Measurements from ENCODE around the gene MYO9A.

Gene MYO9A

DNA sequence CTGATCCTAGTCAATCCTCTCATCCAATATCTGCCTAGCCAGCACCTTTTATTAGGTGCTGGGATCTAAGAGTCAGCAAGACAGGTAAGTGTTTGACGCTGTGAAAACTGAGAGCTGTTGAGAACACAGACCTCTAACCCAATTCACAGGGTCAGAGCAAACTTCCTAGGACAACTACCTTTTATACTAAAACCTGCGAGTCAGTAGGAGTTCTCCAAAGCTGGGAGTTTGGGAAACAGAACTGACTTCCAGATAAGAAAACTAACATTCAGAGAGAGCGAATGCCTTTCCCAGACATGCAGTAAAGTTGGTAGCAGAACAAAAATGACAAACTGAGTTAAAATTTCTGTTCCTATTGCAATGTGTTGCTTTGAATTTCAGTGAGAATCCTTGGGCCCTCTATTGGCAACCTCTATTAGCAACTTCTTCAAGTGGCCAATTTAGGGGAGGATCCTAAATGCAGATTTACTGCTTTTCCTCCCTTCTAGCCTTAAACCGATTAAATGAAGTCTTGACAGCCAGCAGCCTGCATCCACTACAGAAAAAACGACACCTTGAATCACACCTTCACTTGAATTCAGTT lies 296.3 kb downstream of the MYO9A start:
- TF ChIP-seq, protein P1, sequence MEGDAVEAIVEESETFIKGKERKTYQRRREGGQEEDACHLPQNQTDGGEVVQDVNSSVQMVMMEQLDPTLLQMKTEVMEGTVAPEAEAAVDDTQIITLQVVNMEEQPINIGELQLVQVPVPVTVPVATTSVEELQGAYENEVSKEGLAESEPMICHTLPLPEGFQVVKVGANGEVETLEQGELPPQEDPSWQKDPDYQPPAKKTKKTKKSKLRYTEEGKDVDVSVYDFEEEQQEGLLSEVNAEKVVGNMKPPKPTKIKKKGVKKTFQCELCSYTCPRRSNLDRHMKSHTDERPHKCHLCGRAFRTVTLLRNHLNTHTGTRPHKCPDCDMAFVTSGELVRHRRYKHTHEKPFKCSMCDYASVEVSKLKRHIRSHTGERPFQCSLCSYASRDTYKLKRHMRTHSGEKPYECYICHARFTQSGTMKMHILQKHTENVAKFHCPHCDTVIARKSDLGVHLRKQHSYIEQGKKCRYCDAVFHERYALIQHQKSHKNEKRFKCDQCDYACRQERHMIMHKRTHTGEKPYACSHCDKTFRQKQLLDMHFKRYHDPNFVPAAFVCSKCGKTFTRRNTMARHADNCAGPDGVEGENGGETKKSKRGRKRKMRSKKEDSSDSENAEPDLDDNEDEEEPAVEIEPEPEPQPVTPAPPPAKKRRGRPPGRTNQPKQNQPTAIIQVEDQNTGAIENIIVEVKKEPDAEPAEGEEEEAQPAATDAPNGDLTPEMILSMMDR (IDR thresholded peaks at IDR 0.05; ENCODE audit: borderline replicate concordance, extremely low read depth, low read length, poor library complexity, severe bottlenecking): no peak
- TF ChIP-seq EZH2 (IDR thresholded peaks at IDR 0.05; ENCODE audit: borderline replicate concordance, low read depth, low read length, severe bottlenecking): no peak
- no peak overlapping the region for H3K4me2 ChIP-seq (ENCODE audit: insufficient read depth, low read length)
- DNase-seq (no peak), ATAC-seq (ENCODE audit: insufficient read depth, low read depth) (no peak)
- H3K79me2 ChIP-seq (ENCODE audit: insufficient read depth, low read length): no peaks in the 10 kb centered on the region
- no peaks in the 10 kb centered on the region for H4K20me1 ChIP-seq (ENCODE audit: insufficient read depth, low read length)
- no peak overlapping the region for H3K27ac ChIP-seq (ENCODE audit: low read length)
- no peak overlapping the region for H3K9ac ChIP-seq (ENCODE audit: low read depth, low read length)
- no peaks in the 10 kb centered on the region for H3K4me1 ChIP-seq (ENCODE audit: insufficient read depth, low read length)
- no peaks in the 10 kb centered on the region for H3K9me3 ChIP-seq (ENCODE audit: insufficient read depth, low read length, severe bottlenecking)
- no peak overlapping the region for H3K4me3 ChIP-seq (ENCODE audit: low read depth in 1 of 2, low read length in 2 of 2)
- no peaks in the 10 kb centered on the region for H3K27me3 ChIP-seq (ENCODE audit: insufficient read depth, low read length, poor library complexity)
- H3K36me3 ChIP-seq (ENCODE audit: insufficient read depth, low read length): 0 out of 2 replicates have a peak, but pooled peaks cover 5% of the 10 kb centered on the region
- H2AFZ ChIP-seq (ENCODE audit: low read depth, low read length): no peak overlapping the region

DNA sequence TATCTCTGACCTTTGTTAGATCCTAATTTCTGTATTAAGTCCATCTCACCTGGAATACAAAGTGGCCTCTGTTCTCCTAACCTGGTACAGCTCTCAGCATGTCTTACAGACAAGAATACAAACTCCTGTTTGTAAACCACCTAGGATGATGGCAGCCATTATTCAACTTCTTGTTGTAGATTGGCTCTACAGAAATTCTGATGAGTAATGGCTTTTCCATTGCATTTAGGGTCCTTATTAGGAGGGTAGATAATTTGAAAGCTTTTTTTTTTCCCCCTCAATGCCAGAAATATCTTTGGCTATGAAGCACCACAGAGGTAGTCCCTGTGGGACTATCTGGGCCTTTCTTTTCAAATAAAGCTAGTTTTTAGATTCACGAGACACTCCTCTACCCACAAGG lies 297.8 kb downstream of the MYO9A start:
- ATAC-seq (ENCODE audit: insufficient read depth, low read depth) (no peak), DNase-seq (no peak)
- Histone ChIP-seq H3K9ac (ENCODE audit: low read depth, low read length) (no peak overlapping the region), H3K79me2 (ENCODE audit: insufficient read depth, low read length) (no peaks in the 10 kb centered on the region), H3K27me3 (ENCODE audit: insufficient read depth, low read length, poor library complexity) (no peaks in the 10 kb centered on the region), H3K4me3 (ENCODE audit: low read depth in 1 of 2, low read length in 2 of 2) (no peak overlapping the region), H3K4me1 (ENCODE audit: insufficient read depth, low read length) (no peaks in the 10 kb centered on the region), H2AFZ (ENCODE audit: low read depth, low read length) (no peak overlapping the region), H3K4me2 (ENCODE audit: insufficient read depth, low read length) (no peak overlapping the region), H3K36me3 (ENCODE audit: insufficient read depth, low read length) (no peaks in the 10 kb centered on the region), H4K20me1 (ENCODE audit: insufficient read depth, low read length) (no peaks in the 10 kb centered on the region), H3K9me3 (ENCODE audit: insufficient read depth, low read length, severe bottlenecking) (no peaks in the 10 kb centered on the region), H3K27ac (ENCODE audit: low read length) (no peak overlapping the region)
- TF ChIP-seq, protein P1 (IDR thresholded peaks at IDR 0.05; ENCODE audit: borderline replicate concordance, extremely low read depth, low read length, poor library complexity, severe bottlenecking): no peak
- TF ChIP-seq EZH2 (IDR thresholded peaks at IDR 0.05; ENCODE audit: borderline replicate concordance, low read depth, low read length, severe bottlenecking): no peak

DNA sequence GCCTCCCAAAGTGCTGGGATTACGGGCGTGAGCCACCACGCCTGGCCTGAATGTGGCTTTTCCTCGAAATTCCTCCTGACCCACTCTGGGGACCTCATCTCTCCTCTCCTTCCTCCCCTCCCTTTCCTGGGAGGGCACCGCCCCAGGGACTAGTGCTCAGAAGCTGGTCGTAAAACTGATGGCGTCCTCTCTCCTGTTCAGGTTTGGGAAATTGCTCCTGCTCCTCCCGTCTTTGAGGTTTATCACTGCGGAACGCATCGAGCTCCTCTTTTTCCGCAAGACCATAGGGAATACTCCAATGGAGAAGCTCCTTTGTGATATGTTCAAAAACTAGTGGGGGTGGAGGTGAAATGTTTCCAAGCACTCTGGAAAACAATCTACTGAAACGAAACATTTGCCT lies 300.6 kb downstream of the MYO9A start:
- no peak overlapping the region for H2AFZ ChIP-seq (ENCODE audit: low read depth, low read length)
- no peaks in the 10 kb centered on the region for H3K9me3 ChIP-seq (ENCODE audit: insufficient read depth, low read length, severe bottlenecking)
- H3K27ac ChIP-seq (ENCODE audit: low read length): no peak overlapping the region
- ATAC-seq (ENCODE audit: insufficient read depth, low read depth): no peak
- no peak overlapping the region for H3K4me2 ChIP-seq (ENCODE audit: insufficient read depth, low read length)
- no peak for DNase-seq
- no peak overlapping the region for H3K4me3 ChIP-seq (ENCODE audit: low read depth in 1 of 2, low read length in 2 of 2)
- no peak overlapping the region for H3K9ac ChIP-seq (ENCODE audit: low read depth, low read length)
- H3K4me1 ChIP-seq (ENCODE audit: insufficient read depth, low read length): no peaks in the 10 kb centered on the region
- no peaks in the 10 kb centered on the region for H3K79me2 ChIP-seq (ENCODE audit: insufficient read depth, low read length)
- no peak for TF ChIP-seq EZH2 (IDR thresholded peaks at IDR 0.05; ENCODE audit: borderline replicate concordance, low read depth, low read length, severe bottlenecking)
- TF ChIP-seq, protein P1 (IDR thresholded peaks at IDR 0.05; ENCODE audit: borderline replicate concordance, extremely low read depth, low read length, poor library complexity, severe bottlenecking): no peak
- no peaks in the 10 kb centered on the region for H3K27me3 ChIP-seq (ENCODE audit: insufficient read depth, low read length, poor library complexity)
- H3K36me3 ChIP-seq (ENCODE audit: insufficient read depth, low read length): no peaks in the 10 kb centered on the region
- no peaks in the 10 kb centered on the region for H4K20me1 ChIP-seq (ENCODE audit: insufficient read depth, low read length)
